ENCODE results near the gene ECHDC1. TPM values are rescaled to one million over a fixed set of nuclear protein-coding genes. Genes with fewer than 3 reads are reported as not detected.
A peak's percentile ranks its signal among the peaks of the same experiment; 100 is the strongest.

The ECHDC1 gene
- polyA plus RNA-seq, 1 experiment, result 60.7 TPM

GRCh38 chr6:127272576-127272975 is 70.8 kb downstream of the ECHDC1 start:
- Histone ChIP-seq H3K4me3 (ENCODE audit: low read depth, low read length) (no peak overlapping the region), H3K27ac (ENCODE audit: low read depth, low read length) (no peak overlapping the region), H3K27me3 (ENCODE audit: control insufficient read depth, insufficient read depth, low read length) (no peaks in the 10 kb centered on the region), H3K9me3 (ENCODE audit: control insufficient read depth, insufficient read depth, low read length) (no peaks in the 10 kb centered on the region)
- ChIA-PET CTCF (interaction anchor here (1.6 kb wide), 1 partner anchor 468 kb away, joined by 3 read pairs; no protein-coding TSS in a partner anchor), POLR2A (no interaction called here)
- no peak for DNase-seq (ENCODE audit: low read depth, low spot score)
- TF ChIP-seq CTCF (IDR thresholded peaks at IDR 0.05; ENCODE audit: low read depth, low read length), result no peak

- no peak for TF ChIP-seq CTCF (IDR thresholded peaks at IDR 0.05; ENCODE audit: low read depth, low read length)
- DNase-seq (ENCODE audit: low read depth, low spot score), result no peak
- H3K27me3 ChIP-seq (ENCODE audit: control insufficient read depth, insufficient read depth, low read length), result no peaks in the 10 kb centered on the region
- H3K27ac ChIP-seq (ENCODE audit: low read depth, low read length), result peak overlapping the region; percentile 95
- H3K9me3 ChIP-seq (ENCODE audit: control insufficient read depth, insufficient read depth, low read length), result no peaks in the 10 kb centered on the region
- H3K4me3 ChIP-seq (ENCODE audit: low read depth, low read length), result peak overlapping the region; percentile 87
- POLR2A ChIA-PET, result interaction anchor here (1.4 kb wide), 1 partner anchor 12 kb away, joined by 3 read pairs; no protein-coding TSS in a partner anchor
- CTCF ChIA-PET, result interaction anchor here (1.7 to 2.9 kb wide), 2 partner anchors 24 to 34 kb away, joined by 8 to 10 read pairs; no protein-coding TSS in a partner anchor
Observed at GRCh38 chr6:127267646-127268625, 75.5 kb downstream of the ECHDC1 start.

- peak overlapping the region; percentile 87 for H3K4me3 ChIP-seq (ENCODE audit: low read depth, low read length)
- no peak for TF ChIP-seq CTCF (IDR thresholded peaks at IDR 0.05; ENCODE audit: low read depth, low read length)
- H3K27ac ChIP-seq (ENCODE audit: low read depth, low read length), result peak overlapping the region; percentile 95
- no peaks in the 10 kb centered on the region for H3K27me3 ChIP-seq (ENCODE audit: control insufficient read depth, insufficient read depth, low read length)
- no peak for DNase-seq (ENCODE audit: low read depth, low spot score)
- CTCF ChIA-PET, result interaction anchor here (0.6 to 2.9 kb wide), 39 partner anchors 9 to 1271 kb away, joined by 3 to 15 read pairs (median 5); partner anchors contain the start of genes KIAA0408 and MTCL3
- H3K9me3 ChIP-seq (ENCODE audit: control insufficient read depth, insufficient read depth, low read length), result no peaks in the 10 kb centered on the region
- POLR2A ChIA-PET, result interaction anchor here (0.5 to 1.4 kb wide), 8 partner anchors 11 to 907 kb away, joined by 3 to 13 read pairs (median 3); no protein-coding TSS in a partner anchor
Observed at GRCh38 chr6:127266892-127267645, 76.3 kb downstream of the ECHDC1 start.

- no peaks in the 10 kb centered on the region for H3K27me3 ChIP-seq (ENCODE audit: control insufficient read depth, insufficient read depth, low read length)
- peak; percentile 75 for TF ChIP-seq CTCF (IDR thresholded peaks at IDR 0.05; ENCODE audit: low read depth, low read length)
- peak; percentile 34 for DNase-seq (ENCODE audit: low read depth, low spot score)
- H3K4me3 ChIP-seq (ENCODE audit: low read depth, low read length), result peak within 1 kb of the TSS; percentile 87
- H3K27ac ChIP-seq (ENCODE audit: low read depth, low read length), result peak within 1 kb of the TSS; percentile 95
- CTCF ChIA-PET, result interaction anchor here (0.6 to 2.9 kb wide), 45 partner anchors 9 to 1270 kb away, joined by 3 to 15 read pairs (median 4); partner anchors contain the start of genes KIAA0408 and MTCL3
- no peaks in the 10 kb centered on the region for H3K9me3 ChIP-seq (ENCODE audit: control insufficient read depth, insufficient read depth, low read length)
- POLR2A ChIA-PET, result interaction anchor here (0.5 to 1.4 kb wide), 12 partner anchors 11 to 1683 kb away, joined by 3 to 13 read pairs (median 3); no protein-coding TSS in a partner anchor
Observed at GRCh38 chr6:127266178-127266891, 77.1 kb downstream of the ECHDC1 start, which contains the start of gene RNF146. TSS of gene RNF146 (plus strand) at chr6:127266864. CDS start at chr6:127280339, 13,475 bp downstream.

Measured in AG04450 (cell line).